Chondrocyte (in vitro differentiated cells): Measurements from ENCODE around the gene RPS18. TPM values are rescaled to one million over a fixed set of nuclear protein-coding genes. Genes with fewer than 3 reads are reported as not detected.

Experiments
- DNase-seq: peaks from one replicate; pipeline ENCODE4 v3.0.0; 2021; ENCODE audit warnings: mixed read lengths, low spot score
- H3K27ac Mint-ChIP-seq: one replicate; pipeline ENCODE4 v1.8.0; 2021; ENCODE audit warnings: mild to moderate bottlenecking, moderate library complexity, mixed read lengths; ENCODE audit not compliant: unreplicated experiment
- H3K27me3 Mint-ChIP-seq: 2 replicates; pipeline ENCODE4 v1.8.0; 2021; ENCODE audit warnings: low read depth, mixed read lengths
- H3K36me3 Mint-ChIP-seq: 2 replicates; pipeline ENCODE4 v1.8.0; 2021; ENCODE audit warnings: low read depth, mixed read lengths
- H3K4me1 Mint-ChIP-seq: 2 replicates; pipeline ENCODE4 v1.8.0; 2021; ENCODE audit warnings: low read depth, mild to moderate bottlenecking, mixed read lengths
- H3K4me3 Mint-ChIP-seq: one replicate; pipeline ENCODE4 v1.8.0; 2021; ENCODE audit warnings: mild to moderate bottlenecking, moderate library complexity, mixed read lengths; ENCODE audit not compliant: unreplicated experiment
- H3K9me3 Mint-ChIP-seq: 2 replicates; pipeline ENCODE4 v1.8.0; 2021; ENCODE audit warnings: low read depth, mixed read lengths
- CTCF ChIP-seq: fragments of 200-600 bp; sonication (generic); IDR thresholded peaks from 2 replicates; pipeline ENCODE4 v1.5.0; 2021; ENCODE audit warnings: antibody characterized with exemption, mild to moderate bottlenecking, moderate library complexity
- total RNA-seq: library from RNA; stranded (reverse); gene quantifications from 3 replicates; pipeline ENCODE4 v1.2.1, GENCODE V29; 2021

RPS18 gene
- total RNA-seq, 1 donor from 2014 or later: 1,582 TPM

GRCh38 chr6:33288921-33289783 is 17.3 kb downstream of the RPS18 start, which contains the start of the genes PFDN6 and WDR46:
Gene PFDN6, plus strand, starts transcription at chr6:33289601. Its CDS starts 256 bp downstream, at chr6:33289857.
Gene WDR46, minus strand, starts transcription at chr6:33289239. Its CDS starts 69 bp downstream, at chr6:33289170.
- peaks cover 44% of the 10 kb centered on the region for H3K4me1 Mint-ChIP-seq
- TF ChIP-seq CTCF: no peak
- peak within 1 kb of the TSS; percentile 97 for H3K4me3 Mint-ChIP-seq
- H3K9me3 Mint-ChIP-seq: no peaks in the 10 kb centered on the region
- H3K36me3 Mint-ChIP-seq: peaks cover 14% of the 10 kb centered on the region
- H3K27me3 Mint-ChIP-seq: no peaks in the 10 kb centered on the region
- H3K27ac Mint-ChIP-seq: peak within 1 kb of the TSS; percentile 95
- no peak for DNase-seq

GRCh38 chr6:33289784-33290315 is 18.0 kb downstream of the RPS18 start:
- Mint-ChIP-seq H3K4me1 (peaks cover 44% of the 10 kb centered on the region), H3K36me3 (peaks cover 11% of the 10 kb centered on the region), H3K9me3 (no peaks in the 10 kb centered on the region), H3K27ac (peak overlapping the region; percentile 95), H3K4me3 (peak overlapping the region; percentile 97), H3K27me3 (no peaks in the 10 kb centered on the region)
- peak; percentile 50 for DNase-seq
- no peak for TF ChIP-seq CTCF

GRCh38 chr6:33290459-33290858 is 18.6 kb downstream of the RPS18 start:
- H3K36me3 Mint-ChIP-seq: peaks cover 11% of the 10 kb centered on the region
- H3K27ac Mint-ChIP-seq: peak overlapping the region; percentile 95
- no peak for TF ChIP-seq CTCF
- peaks cover 44% of the 10 kb centered on the region for H3K4me1 Mint-ChIP-seq
- H3K27me3 Mint-ChIP-seq: no peaks in the 10 kb centered on the region
- no peaks in the 10 kb centered on the region for H3K9me3 Mint-ChIP-seq
- H3K4me3 Mint-ChIP-seq: peak overlapping the region; percentile 97
- DNase-seq: peak; percentile 36

- H3K9me3 Mint-ChIP-seq: no peaks in the 10 kb centered on the region
- peaks cover 6% of the 10 kb centered on the region for H3K36me3 Mint-ChIP-seq
- DNase-seq: peak; percentile 83
- H3K4me1 Mint-ChIP-seq: peaks cover 42% of the 10 kb centered on the region
- H3K27me3 Mint-ChIP-seq: no peaks in the 10 kb centered on the region
- H3K27ac Mint-ChIP-seq: no peak overlapping the region
- no peak for TF ChIP-seq CTCF
- H3K4me3 Mint-ChIP-seq: no peak overlapping the region
Measured at GRCh38 chr6:33292996-33293682, 21.3 kb downstream of the RPS18 start.
